GM12892 (cell line): ENCODE data around the gene COL15A1.
"Not testable (repeated sequence)": the region's sequence is repeated elsewhere in the genome, so short reads cannot be mapped to it uniquely, and the experiment has no call there.

Source experiments
- DNase-seq: peaks from one replicate; pipeline ENCODE4 v3.0.0; 2011; ENCODE audit not compliant: insufficient read length
- FAIRE-seq: peaks from 2 replicates; lab custom pipeline; 2011; peaks lifted over from hg19 to GRCh38; lab: Jason Lieb, UNC
- POLR2A ChIP-seq: IDR thresholded peaks from 2 replicates; pipeline ENCODE4 v1.6.1; 2011; ENCODE audit warnings: low read depth, low read length, control low read depth
- POLR2AphosphoS5 ChIP-seq: IDR thresholded peaks from 2 replicates; pipeline ENCODE4 v1.6.1; 2011; ENCODE audit warnings: low read depth, low read length, control low read depth
- TAF1 ChIP-seq: IDR thresholded peaks from 2 replicates; pipeline ENCODE4 v1.6.1; 2011; ENCODE audit warnings: low read depth, mild to moderate bottlenecking, control low read depth, low read length, borderline replicate concordance

Gene COL15A1

GRCh38 chr9:99076483-99077171, 132.9 kb downstream of the COL15A1 start:
- no peak for FAIRE-seq
- TF ChIP-seq TAF1, result no peak
- no peak for TF ChIP-seq POLR2A
- TF ChIP-seq POLR2AphosphoS5, result no peak
- no peak for DNase-seq

- no peak for DNase-seq
- FAIRE-seq, result no peak
- TF ChIP-seq POLR2AphosphoS5, result no peak
- TF ChIP-seq TAF1, result no peak
- TF ChIP-seq POLR2A, result no peak
These were observed 135.0 kb downstream of the COL15A1 start for GRCh38 chr9:99078717-99079116.

DNA sequence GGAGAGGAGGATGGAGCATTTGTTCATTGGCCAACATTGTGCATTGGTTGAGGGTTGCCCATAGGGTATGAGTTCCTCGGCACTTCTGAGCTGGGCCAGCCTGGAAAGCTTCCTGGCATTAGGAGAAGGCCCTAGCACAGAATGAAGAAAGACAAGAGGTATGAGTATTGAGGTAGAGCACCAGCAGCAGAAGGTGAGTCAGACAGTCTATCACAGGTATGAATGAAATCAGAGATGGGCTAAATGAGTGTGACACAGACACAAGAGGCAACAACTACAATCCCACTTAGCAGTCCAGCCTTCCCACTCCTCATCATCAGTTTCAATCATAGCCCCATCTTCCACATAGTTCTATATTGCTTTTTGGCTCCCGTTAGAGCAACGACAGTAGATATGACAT, 135.8 kb downstream of the COL15A1 start:
- DNase-seq (no peak), FAIRE-seq (no peak)
- TF ChIP-seq TAF1, result no peak
- TF ChIP-seq POLR2AphosphoS5, result no peak
- TF ChIP-seq POLR2A, result no peak

DNA sequence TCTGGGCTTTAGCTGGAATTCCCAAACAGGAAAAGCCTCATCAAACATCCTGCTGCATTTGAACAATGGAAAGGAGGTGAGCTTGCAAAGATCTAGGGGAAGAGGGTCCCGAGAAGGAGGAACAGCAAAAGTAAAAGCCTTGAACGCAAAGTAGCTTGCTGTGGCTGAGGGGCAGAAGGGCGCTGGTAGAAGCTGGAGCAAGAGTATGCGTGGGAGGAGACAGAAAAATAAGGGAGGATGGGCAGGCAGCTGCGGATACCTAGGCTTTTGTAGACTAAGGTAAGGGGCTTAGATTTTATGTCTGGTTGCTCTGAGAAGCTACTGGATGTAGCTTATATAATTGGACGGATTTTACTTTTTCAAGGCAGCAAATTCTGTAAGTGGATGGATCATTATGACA, 139.3 kb downstream of the COL15A1 start:
- TF ChIP-seq TAF1 (no peak), POLR2AphosphoS5 (no peak), POLR2A (no peak)
- FAIRE-seq (no peak), DNase-seq (no peak)

DNA sequence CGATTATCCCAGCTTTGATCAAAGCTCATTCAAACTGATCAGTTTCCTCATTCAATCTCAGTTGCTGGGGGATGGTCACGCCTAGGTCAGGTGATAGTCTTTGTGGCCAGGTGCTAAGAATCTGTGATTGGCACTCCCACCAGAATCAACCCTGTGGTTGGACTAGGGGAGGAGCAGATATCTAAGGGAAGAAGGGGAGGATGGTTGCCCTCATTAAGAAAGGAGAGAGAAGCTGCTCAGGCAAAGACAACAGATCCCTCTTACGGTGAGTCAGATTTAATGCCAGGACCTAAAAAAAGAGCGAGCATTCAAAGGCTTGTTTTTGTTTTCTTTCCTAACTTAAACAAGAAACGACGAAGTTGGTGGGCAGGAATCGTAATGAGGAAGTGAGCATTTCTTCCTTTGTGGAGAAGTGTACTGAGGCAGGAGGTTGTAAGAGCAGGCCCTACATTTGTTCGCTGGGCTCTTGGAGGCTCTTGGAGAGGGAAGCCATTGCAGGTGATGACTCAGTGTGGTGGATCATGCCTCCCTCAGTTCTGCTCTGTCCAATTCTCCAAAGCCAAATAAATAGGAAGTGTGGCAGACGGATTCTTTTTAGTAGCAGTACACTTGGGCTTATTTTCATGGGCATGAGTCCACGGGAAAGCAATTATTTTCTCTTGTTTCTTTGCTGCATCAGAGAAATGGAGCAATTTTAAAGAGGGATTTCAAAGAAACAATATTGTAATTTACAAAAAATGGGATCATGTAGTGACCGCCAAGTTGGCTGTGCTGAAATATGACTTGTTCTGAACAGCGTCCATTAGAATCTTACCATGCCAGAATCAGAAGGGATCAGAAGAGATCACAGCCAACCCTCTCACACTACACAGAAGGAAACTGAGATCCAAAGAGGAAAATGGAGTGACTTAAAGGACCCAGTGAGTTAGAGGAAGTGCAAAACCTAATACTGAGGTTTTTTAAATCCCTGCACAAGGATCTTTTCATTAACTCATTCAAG, 142.5 kb downstream of the COL15A1 start:
- TF ChIP-seq POLR2AphosphoS5, result no peak
- TF ChIP-seq TAF1, result no peak
- TF ChIP-seq POLR2A, result no peak
- no peak for FAIRE-seq
- no peak for DNase-seq

- TF ChIP-seq TAF1 (no peak), POLR2A (no peak), POLR2AphosphoS5 (no peak)
- FAIRE-seq, result no peak
- DNase-seq, result no peak
These were observed 143.8 kb downstream of the COL15A1 start for GRCh38 chr9:99087462-99087861.

- DNase-seq (no peak), FAIRE-seq (no peak)
- TF ChIP-seq POLR2A (no peak), POLR2AphosphoS5 (no peak)
These were observed 146.8 kb downstream of the COL15A1 start for GRCh38 chr9:99090336-99091130.

DNA sequence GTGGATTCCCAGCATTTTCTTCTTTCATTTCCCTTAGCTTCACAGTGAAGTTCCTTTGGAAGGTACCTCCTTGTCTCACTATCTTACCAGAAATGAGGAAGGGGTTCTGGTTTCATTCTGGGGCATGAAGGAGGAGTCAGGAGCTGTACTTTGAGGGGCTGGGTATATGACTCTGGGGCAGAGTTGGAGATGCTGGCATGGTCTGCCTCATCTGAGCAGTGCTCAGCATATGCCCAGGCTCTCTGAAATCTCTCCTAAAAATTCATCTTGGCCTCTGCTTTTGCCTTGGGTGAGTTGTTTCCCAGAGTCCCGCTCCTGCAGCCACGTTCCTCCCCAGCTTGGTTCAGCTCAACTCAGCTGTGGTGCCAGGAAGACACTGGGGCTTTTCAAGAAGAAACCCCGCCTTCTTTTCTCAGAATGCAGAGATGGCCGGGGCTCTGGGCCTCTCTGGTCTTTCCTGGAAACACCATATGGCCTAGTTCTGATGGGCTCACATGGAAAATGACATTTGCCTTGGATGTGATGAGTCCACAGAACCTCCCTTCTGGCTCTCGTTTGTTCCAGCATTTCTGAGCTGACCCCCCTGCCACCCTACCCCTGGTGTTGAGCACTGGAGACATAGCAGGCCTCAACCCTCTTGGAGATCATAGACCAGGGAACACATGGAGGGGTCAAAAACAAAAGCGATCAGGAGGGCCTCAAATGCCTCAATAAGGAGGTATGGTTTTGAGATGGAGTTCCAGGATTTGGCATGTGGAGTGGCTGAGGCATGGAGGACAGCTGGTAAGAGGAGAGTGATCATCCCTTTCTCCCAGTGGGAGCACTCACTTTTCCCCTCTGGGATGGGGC, 149.2 kb downstream of the COL15A1 start:
- DNase-seq (no peak), FAIRE-seq (no peak)
- no peak for TF ChIP-seq TAF1
- no peak for TF ChIP-seq POLR2AphosphoS5
- no peak for TF ChIP-seq POLR2A

- no peak for DNase-seq
- no peak for FAIRE-seq
- TF ChIP-seq POLR2A (no peak), POLR2AphosphoS5 (no peak), TAF1 (no peak)
These were observed 149.7 kb downstream of the COL15A1 start for GRCh38 chr9:99093492-99093791.

DNA sequence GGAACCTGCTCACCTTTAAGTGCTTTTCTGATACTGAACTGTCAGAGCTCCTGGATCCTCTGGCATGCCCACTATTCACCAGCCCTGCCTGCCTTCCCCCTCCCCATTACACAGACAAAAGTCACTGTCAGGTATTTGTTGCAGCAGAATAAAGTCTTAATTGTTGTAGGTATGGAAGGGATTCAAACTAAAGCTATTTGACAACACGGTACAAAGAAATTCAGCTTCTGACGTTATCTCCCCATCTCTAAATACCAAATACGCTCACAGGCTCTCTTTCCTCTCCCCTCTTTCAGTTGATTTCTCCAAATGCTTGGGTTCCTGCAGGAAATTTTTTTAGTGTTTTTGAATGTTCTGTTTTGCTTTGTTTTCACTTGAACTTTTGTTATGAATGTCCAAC, 151.9 kb downstream of the COL15A1 start:
- no peak for FAIRE-seq
- DNase-seq, result no peak

DNA sequence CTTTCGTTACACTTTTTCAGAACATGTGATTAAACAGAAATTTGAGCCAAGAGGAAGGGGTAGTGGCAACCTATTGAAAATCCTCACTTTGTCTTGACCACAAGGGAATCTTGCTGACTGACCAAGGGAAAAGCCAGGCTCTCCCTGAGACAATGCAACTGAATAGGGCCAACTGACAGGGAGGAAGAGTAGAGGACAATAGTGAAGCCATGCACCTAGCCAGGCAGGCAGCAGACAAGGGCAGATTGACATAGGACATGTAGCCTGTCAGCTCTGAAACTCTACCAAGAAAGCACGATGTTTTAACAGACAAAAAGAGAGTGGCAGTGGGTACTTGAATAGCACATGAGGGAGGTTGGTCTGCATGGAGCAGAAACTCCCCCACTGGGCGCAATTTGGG, 152.7 kb downstream of the COL15A1 start:
- DNase-seq, result no peak
- no peak for FAIRE-seq
- TF ChIP-seq POLR2AphosphoS5 (no peak), TAF1 (no peak), POLR2A (no peak)

More for the DNA sequence above, 151.9 kb downstream of the COL15A1 start:
- TF ChIP-seq TAF1 (no peak), POLR2AphosphoS5 (no peak), POLR2A (no peak)

- FAIRE-seq, DNase-seq: not testable (repeated sequence)
These were observed 156.3 kb downstream of the COL15A1 start for GRCh38 chr9:99099806-99100585.
